GM12878 (cell line): ENCODE data around the gene SLFN5. TPM values are rescaled to one million over a fixed set of nuclear protein-coding genes. Genes with fewer than 3 reads are reported as not detected.
A peak's percentile ranks its signal among the peaks of the same experiment; 100 is the strongest.

Experiments used
- ATAC-seq: fragments of 200-7000 bp; cut with Tn5 transposase; 3 replicates; pipeline ENCODE4 v1.9.1; 2020; ENCODE audit warnings: mild to moderate bottlenecking, moderate library complexity
- Bru-seq: library from RNA; stranded (reverse); fragments of 400-500 nt; gene quantifications from one replicate; lab custom pipeline; 2021; lab: Mats Ljungman, UMichigan
- BruChase-seq, 2 experiments: library from RNA; stranded (reverse); fragments of 400-500 nt; gene quantifications; one replicate each; lab custom pipeline; 2021; lab: Mats Ljungman, UMichigan
- BruUV-seq: library from RNA; stranded (reverse); fragments of 400-500 nt; replicated peaks from 2 replicates; lab custom pipeline; 2021; lab: Mats Ljungman, UMichigan
- CTCF ChIA-PET: fragments of 300-600 bp; sonication (Branson Sonifier 250); formaldehyde crosslinking; extraction: SDS; loops from one replicate; lab custom pipeline; 2021; ENCODE audit warnings: inconsistent platforms; lab: Yijun Ruan, JAX
- POLR2A ChIA-PET: fragments of 350-600 bp; formaldehyde crosslinking; extraction: SDS; loops from one replicate; lab custom pipeline; 2021; ENCODE audit warnings: inconsistent platforms; lab: Charles Lee
- RAD21 ChIA-PET: fragments of 300-600 bp; sonication (Branson Sonifier 250); formaldehyde crosslinking; loops from one replicate; lab custom pipeline; 2023; ENCODE audit warnings: antibody characterized with exemption; ENCODE audit not compliant: unreplicated experiment; lab: Charles Lee
- SMC1A ChIA-PET: fragments of 300-600 bp; sonication (Branson Sonifier 250); formaldehyde crosslinking; loops from one replicate; lab custom pipeline; 2023; ENCODE audit not compliant: unreplicated experiment, uncharacterized antibody; lab: Charles Lee
- DNase-seq: peaks from one replicate; pipeline ENCODE4 v3.0.0-alpha.2; 2011; ENCODE audit warnings: low read depth, low spot score
- FAIRE-seq: peaks from 3 replicates; lab custom pipeline; 2011; peaks lifted over from hg19 to GRCh38; lab: Jason Lieb, UNC
- H2AFZ ChIP-seq: 2 replicates; pipeline ENCODE4 v1.6.0; 2011; ENCODE audit warnings: low read depth, low read length, control low read depth; ENCODE audit not compliant: control insufficient read depth
- H3K27ac ChIP-seq: 2 replicates; pipeline ENCODE4 v1.5.1; 2011; ENCODE audit warnings: control low read depth; ENCODE audit not compliant: control insufficient read depth, insufficient read depth
- H3K27me3 ChIP-seq, 2 experiments: replicated peaks in 1 of 2; 2 replicates each; pipeline versions ENCODE4 v1.6.0 to v1.6.1; 2011; ENCODE audit warnings: low read length in 1 of 2; ENCODE audit not compliant: control insufficient read depth in 2 of 2, insufficient read depth in 2 of 2
- H3K36me3 ChIP-seq, 2 experiments: 2 replicates each; pipeline ENCODE4 v1.5.1; 2011; ENCODE audit warnings: low read length in 1 of 2; ENCODE audit not compliant: control insufficient read depth in 2 of 2, insufficient read depth in 2 of 2
- H3K4me1 ChIP-seq: 2 replicates; pipeline ENCODE4 v1.6.1; 2011; ENCODE audit warnings: mild to moderate bottlenecking, low read length, moderate library complexity, mixed read lengths; ENCODE audit not compliant: control insufficient read depth, insufficient read depth
- H3K4me2 ChIP-seq: 2 replicates; pipeline ENCODE4 v1.6.0; 2011; ENCODE audit warnings: control low read depth; ENCODE audit not compliant: control insufficient read depth, insufficient read depth
- H3K4me3 ChIP-seq: fragments of 200-600 bp; sonication (generic); 2 replicates; pipeline ENCODE4 v1.5.1; 2016
- H3K79me2 ChIP-seq: 2 replicates; pipeline ENCODE4 v1.6.0; 2011; ENCODE audit warnings: low read length; ENCODE audit not compliant: control insufficient read depth, insufficient read depth
- H3K9ac ChIP-seq: 2 replicates; pipeline ENCODE4 v1.8.0; 2011; ENCODE audit warnings: low read length, control low read depth, mixed read lengths; ENCODE audit not compliant: control insufficient read depth, insufficient read depth
- H3K9me3 ChIP-seq: replicated peaks from 3 replicates; pipeline ENCODE4 v1.5.1; 2011; ENCODE audit warnings: mild to moderate bottlenecking, low read length; ENCODE audit not compliant: control insufficient read depth, insufficient read depth
- H4K20me1 ChIP-seq: 2 replicates; pipeline ENCODE4 v1.6.0; 2011; ENCODE audit not compliant: control insufficient read depth, insufficient read depth
- CREB1 ChIP-seq: IDR thresholded peaks from 2 replicates; pipeline ENCODE4 v1.6.1; 2012; ENCODE audit warnings: low read depth, mild to moderate bottlenecking, inconsistent platforms
- DPF2 ChIP-seq: fragments of 450-650 bp; IDR thresholded peaks from 2 replicates; pipeline ENCODE4 v1.6.1; 2017; ENCODE audit warnings: mild to moderate bottlenecking
- IKZF2 ChIP-seq, 2 experiments: fragments of 450-650 bp; IDR thresholded peaks; 2 replicates each; pipeline ENCODE4 v1.6.1; 2017; ENCODE audit warnings: mild to moderate bottlenecking in 2 of 2, moderate library complexity in 2 of 2
- MXI1 ChIP-seq: fragments of 150-350 bp; IDR thresholded peaks from 2 replicates; pipeline ENCODE4 v1.6.1; 2011; ENCODE audit warnings: low read depth, mild to moderate bottlenecking, inconsistent platforms, low read length, improper control_type of control experiment
- NRF1 ChIP-seq: conservative IDR thresholded peaks from 2 replicates; pipeline ENCODE4 v1.6.1; 2011; ENCODE audit warnings: mild to moderate bottlenecking, low read depth, low read length, improper control_type of control experiment
- POLR2AphosphoS5 ChIP-seq: IDR thresholded peaks from 2 replicates; pipeline ENCODE4 v1.6.1; 2011; ENCODE audit warnings: mild to moderate bottlenecking, low read length, inconsistent platforms
- RB1 ChIP-seq: fragments of 450-650 bp; formaldehyde crosslinking; IDR thresholded peaks from 2 replicates; pipeline ENCODE4 v1.6.1; 2017; ENCODE audit warnings: mild to moderate bottlenecking, borderline replicate concordance
- SREBF1 ChIP-seq: IDR thresholded peaks from 2 replicates; pipeline ENCODE4 v1.6.1; 2012; ENCODE audit warnings: mild to moderate bottlenecking, low read length
- STAT3 ChIP-seq: IDR thresholded peaks from 2 replicates; pipeline ENCODE4 v1.6.1; 2011; ENCODE audit warnings: low read depth, low read length, improper control_type of control experiment
- TCF12 ChIP-seq: IDR thresholded peaks from 2 replicates; pipeline ENCODE4 v1.6.1; 2011; ENCODE audit warnings: low read depth, mild to moderate bottlenecking, low read length
- YY1 ChIP-seq: IDR thresholded peaks from 2 replicates; pipeline ENCODE4 v1.6.1; 2011; ENCODE audit warnings: low read depth, mild to moderate bottlenecking, low read length
- WGBS: methylation state at CpG from one replicate; pipeline ENCODE4 v1.1.6; 2016; ENCODE audit warnings: low lambda C conversion rate; ENCODE audit not compliant: insufficient replicate concordance, insufficient coverage; ENCODE audit errors: missing lambda C conversion rate; 5-methylcytosine and 5-hydroxymethylcytosine counted together
- in situ Hi-C: fragments of 300-500 bp; cut with MboI; formaldehyde crosslinking; loops from 9 replicates; pipeline ENCODE4 v1.14.3; 2018; ENCODE audit warnings: mixed read lengths
- intact Hi-C: fragments of 100-400 bp; cut with micrococcal nuclease; formaldehyde crosslinking; loops from one replicate; pipeline ENCODE4 v1.14.2; 2022; ENCODE audit not compliant: unreplicated experiment
- long read RNA-seq, 2 experiments: library from polyadenylated mRNA; unstranded; transcript quantifications; one replicate each; pipeline ENCODE4 v2.0.0, GENCODE V29; 2019 to 2020
- polyA minus RNA-seq, 3 experiments: library from RNA; depleted of rRNA, polyadenylated mRNA; stranded (reverse); fragments of >200 nt; gene quantifications; 2 replicates each; pipeline ENCODE4 v1.2.3, GENCODE V29; 2011
- polyA plus RNA-seq, 11 experiments: library from polyadenylated mRNA; depleted of rRNA in 4 of 11; unstranded in 6 of 11; stranded (reverse) in 5 of 11; fragments of >200 nt; fragmentation: Nextera tagmentation in 4 of 11; fragmentation: Illumina TruSeq in 1 of 11; extraction: Ambion mirVana in 4 of 11; extraction: Trizol in 1 of 11; gene quantifications; 1 replicate in 1 of 11; 2 replicates in 10 of 11; pipeline versions ENCODE4 v1.2.1 to v1.2.3, GENCODE V29; 2011 to 2016; ENCODE audit warnings: inconsistent platforms in 2 of 11, missing spikeins in 2 of 11, low read depth in 1 of 11
- total RNA-seq, 4 experiments: library from RNA; depleted of rRNA in 3 of 4; stranded (reverse); fragments of >200 nt in 3 of 4; fragmentation: Illumina TruSeq in 1 of 4; extraction: Trizol in 1 of 4; gene quantifications; 2 replicates each; pipeline versions ENCODE4 v1.2.1 to v1.2.3, GENCODE V29; 2013 to 2021
- TF ChIP-seq, protein P1 (sequence below): IDR thresholded peaks from 2 replicates; pipeline ENCODE4 v1.6.1; 2011; ENCODE audit warnings: mild to moderate bottlenecking, low read depth, low read length, moderate library complexity; ENCODE audit not compliant: insufficient replicate concordance
- TF ChIP-seq, protein P2 (sequence below): fragments of 450-650 bp; IDR thresholded peaks from 2 replicates; pipeline ENCODE4 v1.6.1; 2017; ENCODE audit warnings: mild to moderate bottlenecking, low read depth, inconsistent platforms; ENCODE audit not compliant: poor library complexity, severe bottlenecking

The SLFN5 gene
- 4.2 and 5.3 TPM in 2 replicates for total RNA-seq (2013; cell fraction: nucleolus; rRNA removed)
- total RNA-seq (2014; rRNA removed) (1.2 and 1.5 TPM in 2 replicates), total RNA-seq (2014; rRNA removed; fragmentation: Illumina TruSeq; extraction: Trizol) (1.1 and 1.3 TPM in 2 replicates), total RNA-seq (2021) (2.1 and 2.2 TPM in 2 replicates), polyA plus RNA-seq (2011; rRNA removed) (1.7 and 2.2 TPM in 2 replicates), polyA plus RNA-seq (2014; fragmentation: Illumina TruSeq; extraction: Trizol) (1.3 and 1.6 TPM in 2 replicates), polyA plus RNA-seq (2014; fragmentation: Nextera tagmentation; extraction: Ambion mirVana) (under 1 TPM; 0.19 to 0.58 TPM), polyA plus RNA-seq (2014; rRNA removed) (0.96 and 1.1 TPM in 2 replicates), polyA plus RNA-seq (2016; fragmentation: Nextera tagmentation; extraction: Ambion mirVana) (1 to 10 TPM; 1.4 to 1.8 TPM), polyA minus RNA-seq (2011; rRNA and poly(A)+ RNA removed) (2.0 and 2.8 TPM in 2 replicates), Bru-seq, nascent RNA (percentile 65 among the genes with signal in this experiment), BruChase-seq, experiment 1, labeled RNA remaining after a 6-hour chase (percentile 63 among the genes with signal in this experiment), BruChase-seq, experiment 2, labeled RNA remaining after a 2-hour chase (percentile 68 among the genes with signal in this experiment)
- 0.66 TPM for polyA plus RNA-seq (2011; ENCODE audit: low read depth)
- 0.69 and 0.72 TPM in 2 replicates for polyA plus RNA-seq (2011; cell fraction: cytosol; rRNA removed)
- 0.64 and 0.85 TPM in 2 replicates for polyA plus RNA-seq (2011; cell fraction: nucleus; rRNA removed)
- 0.85 and 1.2 TPM in 2 replicates for polyA plus RNA-seq (2012)
- 0.53 and 1.4 TPM in 2 replicates for polyA minus RNA-seq (2011; cell fraction: cytosol; rRNA and poly(A)+ RNA removed)
- 0.36 and 0.57 TPM in 2 replicates for polyA minus RNA-seq (2011; cell fraction: nucleus; rRNA and poly(A)+ RNA removed)
- long read RNA-seq, experiment 1 = 0 reads
- long read RNA-seq, experiment 2, full-length matches to known transcripts = 4 of 12 reads
- long read RNA-seq, experiment 2, partial matches to known transcripts = 4 of 12 reads
- long read RNA-seq, experiment 2, other reads (novel, unspliced or antisense) = 4 of 12 reads

DNA sequence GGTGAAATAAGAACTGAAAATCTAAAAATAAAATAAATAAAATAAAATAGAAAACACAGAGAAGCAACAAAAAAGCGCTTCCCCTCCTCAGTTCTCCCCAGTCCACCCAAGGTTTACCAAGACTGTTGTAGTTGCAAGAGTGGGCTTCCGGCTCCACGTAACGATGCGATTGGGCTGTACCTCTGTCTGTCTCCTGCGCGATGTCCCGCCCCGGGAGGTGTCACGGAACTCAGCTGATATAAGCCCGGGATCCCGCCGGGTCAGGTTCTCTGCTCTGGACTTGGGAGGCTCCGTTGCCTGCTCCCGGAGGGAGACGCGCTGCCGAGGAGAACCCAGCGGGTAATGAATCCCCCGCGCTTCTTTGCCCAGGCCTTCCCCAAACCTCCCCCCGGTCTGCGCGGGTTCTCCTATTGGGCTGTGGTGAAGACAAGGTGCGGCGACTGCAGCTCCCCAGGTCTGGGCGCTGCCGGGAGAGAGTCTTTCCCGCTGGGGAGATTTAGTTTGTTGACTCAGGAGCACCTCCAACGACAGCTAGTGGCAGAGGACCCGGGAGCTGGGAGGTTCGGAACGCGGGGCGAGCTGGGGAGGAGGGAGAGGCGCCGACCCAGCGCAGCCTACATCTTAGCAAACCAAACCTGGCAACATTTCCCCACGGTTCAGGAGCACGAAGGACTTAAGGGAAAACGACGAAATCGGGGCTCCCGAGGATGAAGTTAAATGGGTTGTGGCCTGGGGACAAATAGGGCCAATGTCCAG, at the start of gene SLFN5:
Gene SLFN5 (plus strand): TSS at position 268 of the 756 bp plus-strand sequence. CDS start 15,619 bp downstream, outside the sequence.
- peak within 1 kb of the TSS; percentile 36 for H3K27ac ChIP-seq
- TF ChIP-seq RB1 (0 out of 2 replicates have a peak, but pooled peaks have one; percentile 37), NRF1 (no peak), IKZF2 (IDR thresholded peaks at IDR 0.05) (peak in 1 of 2 experiments; percentile 6; a peak in 1 of 4 replicates), SREBF1 (no peak), MXI1 (no peak), STAT3 (no peak), TCF12 (peak; percentile 24; the same call in 1 of the 2 replicates), YY1 (no peak), DPF2 (peak; percentile 72), POLR2AphosphoS5 (peak; percentile 70), CREB1 (peak; percentile 75)
- TF ChIP-seq, protein P1, sequence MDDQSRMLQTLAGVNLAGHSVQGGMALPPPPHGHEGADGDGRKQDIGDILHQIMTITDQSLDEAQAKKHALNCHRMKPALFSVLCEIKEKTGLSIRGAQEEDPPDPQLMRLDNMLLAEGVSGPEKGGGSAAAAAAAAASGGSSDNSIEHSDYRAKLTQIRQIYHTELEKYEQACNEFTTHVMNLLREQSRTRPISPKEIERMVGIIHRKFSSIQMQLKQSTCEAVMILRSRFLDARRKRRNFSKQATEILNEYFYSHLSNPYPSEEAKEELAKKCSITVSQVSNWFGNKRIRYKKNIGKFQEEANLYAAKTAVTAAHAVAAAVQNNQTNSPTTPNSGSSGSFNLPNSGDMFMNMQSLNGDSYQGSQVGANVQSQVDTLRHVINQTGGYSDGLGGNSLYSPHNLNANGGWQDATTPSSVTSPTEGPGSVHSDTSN = peak; percentile 99
- TF ChIP-seq, protein P2, sequence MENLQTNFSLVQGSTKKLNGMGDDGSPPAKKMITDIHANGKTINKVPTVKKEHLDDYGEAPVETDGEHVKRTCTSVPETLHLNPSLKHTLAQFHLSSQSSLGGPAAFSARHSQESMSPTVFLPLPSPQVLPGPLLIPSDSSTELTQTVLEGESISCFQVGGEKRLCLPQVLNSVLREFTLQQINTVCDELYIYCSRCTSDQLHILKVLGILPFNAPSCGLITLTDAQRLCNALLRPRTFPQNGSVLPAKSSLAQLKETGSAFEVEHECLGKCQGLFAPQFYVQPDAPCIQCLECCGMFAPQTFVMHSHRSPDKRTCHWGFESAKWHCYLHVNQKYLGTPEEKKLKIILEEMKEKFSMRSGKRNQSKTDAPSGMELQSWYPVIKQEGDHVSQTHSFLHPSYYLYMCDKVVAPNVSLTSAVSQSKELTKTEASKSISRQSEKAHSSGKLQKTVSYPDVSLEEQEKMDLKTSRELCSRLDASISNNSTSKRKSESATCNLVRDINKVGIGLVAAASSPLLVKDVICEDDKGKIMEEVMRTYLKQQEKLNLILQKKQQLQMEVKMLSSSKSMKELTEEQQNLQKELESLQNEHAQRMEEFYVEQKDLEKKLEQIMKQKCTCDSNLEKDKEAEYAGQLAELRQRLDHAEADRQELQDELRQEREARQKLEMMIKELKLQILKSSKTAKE = peak; percentile 51

More for the DNA sequence above, at the start of gene SLFN5:
- intact Hi-C loops (loop anchor here (2.0 to 5.0 kb wide), 2 partner anchors 204 to 296 kb away; partner anchors contain the start of gene SLFN13), in situ Hi-C loops (no loop called here)
- ChIA-PET POLR2A (no interaction called here), SMC1A (interaction anchor here (0.5 to 1.9 kb wide), 6 partner anchors 43 to 879 kb away, joined by 3 to 8 read pairs (median 4); partner anchors contain the start of gene SLFN12L), RAD21 (interaction anchor here (1.0 kb wide), 1 partner anchor 291 kb away, joined by 5 read pairs; no protein-coding TSS in a partner anchor), CTCF (interaction anchor here (0.7 to 1.4 kb wide), 4 partner anchors 9 to 345 kb away, joined by 3 to 4 read pairs (median 3); partner anchors contain the start of gene SLFN12L)
- no peaks in the 10 kb centered on the region for H3K9me3 ChIP-seq
- TSS peak; percentile 84 for BruUV-seq
- peak within 1 kb of the TSS; percentile 66 for H3K9ac ChIP-seq
- WGBS = under 1% methylated on average over 44 of the region's 44 CpGs
- no peaks in the 10 kb centered on the region for H3K79me2 ChIP-seq
- peak; percentile 73 for DNase-seq
- H3K4me1 ChIP-seq = peaks cover 13% of the 10 kb centered on the region; the same call in 1 of the 2 replicates
- peak within 1 kb of the TSS; percentile 95 for H3K4me2 ChIP-seq
- H4K20me1 ChIP-seq = no peaks in the 10 kb centered on the region
- no peaks in the 10 kb centered on the region for H3K27me3 ChIP-seq
- peak within 1 kb of the TSS; percentile 98 for H3K4me3 ChIP-seq
- ATAC-seq = peak; percentile 97
- H2AFZ ChIP-seq = peak within 1 kb of the TSS; percentile 55
- H3K36me3 ChIP-seq = no peaks in the 10 kb centered on the region
- FAIRE-seq = peak; percentile 99
